Neural crest cell (in vitro differentiated cells): ENCODE measurements around the gene DARS1. TPM values are rescaled to one million over a fixed set of nuclear protein-coding genes. Genes with fewer than 3 reads are reported as not detected.

Source experiments
- DNase-seq: peaks from one replicate; pipeline ENCODE4 v3.0.0; 2021; ENCODE audit warnings: low read depth, mixed read lengths, low spot score
- H3K27ac Mint-ChIP-seq: one replicate; pipeline ENCODE4 v1.8.0; 2021; ENCODE audit warnings: mild to moderate bottlenecking, mixed read lengths; ENCODE audit not compliant: unreplicated experiment
- H3K27me3 Mint-ChIP-seq: 2 replicates; pipeline ENCODE4 v1.8.0; 2021; ENCODE audit warnings: low read depth, mild to moderate bottlenecking, mixed read lengths
- H3K36me3 Mint-ChIP-seq: 2 replicates; pipeline ENCODE4 v1.8.0; 2021; ENCODE audit warnings: low read depth, mild to moderate bottlenecking, mixed read lengths
- H3K4me1 Mint-ChIP-seq: 2 replicates; pipeline ENCODE4 v1.8.0; 2021; ENCODE audit warnings: mixed read lengths
- H3K4me3 Mint-ChIP-seq: one replicate; pipeline ENCODE4 v1.8.0; 2021; ENCODE audit warnings: mild to moderate bottlenecking, mixed read lengths
- H3K9me3 Mint-ChIP-seq: 2 replicates; pipeline ENCODE4 v1.8.0; 2021; ENCODE audit warnings: mixed read lengths
- total RNA-seq: library from RNA; stranded (reverse); gene quantifications from 2 replicates; pipeline ENCODE4 v1.2.1, GENCODE V29; 2021
- TF ChIP-seq, protein P1 (sequence below): fragments of 200-600 bp; sonication (generic); conservative IDR thresholded peaks from 2 replicates; pipeline ENCODE4 v1.5.0; 2021; ENCODE audit warnings: antibody characterized with exemption, mild to moderate bottlenecking

Gene DARS1
- total RNA-seq, 1 donor from 2014 or later, result 73.8 TPM

DNA sequence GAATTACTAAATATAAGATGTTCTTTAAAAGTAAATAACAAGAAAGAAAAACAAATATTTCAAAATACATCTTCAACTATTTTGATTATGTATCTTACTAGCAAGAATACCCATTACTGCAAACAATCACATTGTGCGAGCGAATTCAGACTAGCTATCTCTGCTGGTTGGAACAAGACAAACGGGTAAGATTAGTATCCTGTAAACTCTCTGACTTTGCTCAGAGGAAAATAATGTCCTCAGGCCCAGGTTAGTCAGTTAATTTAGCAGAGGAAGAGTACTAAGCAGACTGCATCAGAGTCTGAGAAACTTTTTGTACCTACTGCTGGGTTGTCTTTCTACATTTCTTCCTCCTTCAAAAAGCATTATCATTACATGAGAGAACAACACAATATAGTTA, 58.8 kb downstream of the DARS1 start:
- no peak overlapping the region for H3K27ac Mint-ChIP-seq
- no peak for DNase-seq
- no peaks in the 10 kb centered on the region for H3K27me3 Mint-ChIP-seq
- H3K9me3 Mint-ChIP-seq, result no peaks in the 10 kb centered on the region
- no peaks in the 10 kb centered on the region for H3K4me1 Mint-ChIP-seq
- H3K36me3 Mint-ChIP-seq, result peaks cover 16% of the 10 kb centered on the region
- H3K4me3 Mint-ChIP-seq, result no peak overlapping the region
- TF ChIP-seq, protein P1, sequence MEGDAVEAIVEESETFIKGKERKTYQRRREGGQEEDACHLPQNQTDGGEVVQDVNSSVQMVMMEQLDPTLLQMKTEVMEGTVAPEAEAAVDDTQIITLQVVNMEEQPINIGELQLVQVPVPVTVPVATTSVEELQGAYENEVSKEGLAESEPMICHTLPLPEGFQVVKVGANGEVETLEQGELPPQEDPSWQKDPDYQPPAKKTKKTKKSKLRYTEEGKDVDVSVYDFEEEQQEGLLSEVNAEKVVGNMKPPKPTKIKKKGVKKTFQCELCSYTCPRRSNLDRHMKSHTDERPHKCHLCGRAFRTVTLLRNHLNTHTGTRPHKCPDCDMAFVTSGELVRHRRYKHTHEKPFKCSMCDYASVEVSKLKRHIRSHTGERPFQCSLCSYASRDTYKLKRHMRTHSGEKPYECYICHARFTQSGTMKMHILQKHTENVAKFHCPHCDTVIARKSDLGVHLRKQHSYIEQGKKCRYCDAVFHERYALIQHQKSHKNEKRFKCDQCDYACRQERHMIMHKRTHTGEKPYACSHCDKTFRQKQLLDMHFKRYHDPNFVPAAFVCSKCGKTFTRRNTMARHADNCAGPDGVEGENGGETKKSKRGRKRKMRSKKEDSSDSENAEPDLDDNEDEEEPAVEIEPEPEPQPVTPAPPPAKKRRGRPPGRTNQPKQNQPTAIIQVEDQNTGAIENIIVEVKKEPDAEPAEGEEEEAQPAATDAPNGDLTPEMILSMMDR, result no peak

DNA sequence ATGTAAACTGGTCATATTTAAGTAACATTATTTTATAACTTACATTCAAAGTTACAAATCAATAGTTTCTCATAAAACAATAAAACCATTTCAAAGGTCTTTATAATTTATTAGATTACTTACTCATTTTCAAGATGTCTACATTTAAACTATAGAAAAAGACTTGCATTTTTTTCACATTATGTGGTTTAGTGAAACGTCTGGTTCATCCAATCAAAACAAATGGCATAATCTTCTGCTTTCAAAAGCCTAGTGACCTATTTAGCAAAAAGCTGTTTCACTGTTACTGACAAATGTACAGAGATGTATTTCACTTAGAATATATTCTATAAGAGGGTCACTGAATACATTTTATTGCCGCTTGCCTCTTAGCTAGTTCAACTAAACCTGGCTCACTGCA, 59.9 kb downstream of the DARS1 start:
- Mint-ChIP-seq H3K9me3 (no peaks in the 10 kb centered on the region), H3K27me3 (no peaks in the 10 kb centered on the region), H3K36me3 (peaks cover 10% of the 10 kb centered on the region), H3K4me1 (no peaks in the 10 kb centered on the region), H3K27ac (no peak overlapping the region), H3K4me3 (no peak overlapping the region)
- TF ChIP-seq, protein P1, result no peak
- DNase-seq, result no peak

DNA sequence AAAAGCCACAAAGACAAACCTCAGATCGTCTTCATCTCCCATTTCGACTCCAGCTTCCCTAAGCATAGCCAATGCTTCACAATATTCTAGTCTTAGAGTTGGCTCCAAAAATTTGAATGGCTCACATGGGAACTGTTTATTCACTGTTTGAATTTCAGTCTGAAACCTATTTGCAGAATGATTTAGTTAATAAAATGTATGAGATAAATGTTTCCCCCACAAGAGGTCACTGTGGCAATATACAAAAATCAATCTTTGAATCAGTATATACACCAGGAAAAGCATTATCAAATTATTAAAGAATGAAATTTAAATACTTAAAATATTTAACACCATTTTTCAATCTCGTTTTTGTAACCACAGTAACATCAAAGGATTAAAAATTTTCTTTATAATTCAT, 69.2 kb downstream of the DARS1 start:
- Mint-ChIP-seq H3K27ac (no peak overlapping the region), H3K27me3 (no peaks in the 10 kb centered on the region), H3K9me3 (no peaks in the 10 kb centered on the region), H3K36me3 (no peaks in the 10 kb centered on the region), H3K4me1 (no peaks in the 10 kb centered on the region), H3K4me3 (no peak overlapping the region)
- DNase-seq, result no peak
- TF ChIP-seq, protein P1, result peak; percentile 71

DNA sequence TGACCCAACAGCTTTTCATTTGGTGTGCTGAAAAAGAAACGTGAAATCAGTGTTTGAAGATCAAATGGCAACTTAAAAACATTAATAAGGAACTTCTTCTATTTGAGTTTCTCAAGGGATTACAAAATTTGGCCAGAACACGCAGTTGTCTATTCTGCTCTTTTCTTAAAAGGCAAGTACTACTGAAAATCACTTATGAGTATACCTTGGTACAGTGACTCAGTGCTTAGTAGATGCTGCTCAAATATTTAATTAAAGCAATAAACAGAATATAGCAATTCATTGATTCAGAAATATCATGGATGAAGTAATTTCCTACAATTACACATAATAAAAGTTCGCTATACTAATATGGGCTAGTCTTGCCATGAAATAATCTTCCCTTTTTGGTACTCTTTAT, 70.9 kb downstream of the DARS1 start:
- no peak for DNase-seq
- no peak overlapping the region for H3K4me3 Mint-ChIP-seq
- peaks cover 5% of the 10 kb centered on the region for H3K36me3 Mint-ChIP-seq
- no peak overlapping the region for H3K27ac Mint-ChIP-seq
- no peaks in the 10 kb centered on the region for H3K4me1 Mint-ChIP-seq
- TF ChIP-seq, protein P1, result no peak
- no peaks in the 10 kb centered on the region for H3K27me3 Mint-ChIP-seq
- no peaks in the 10 kb centered on the region for H3K9me3 Mint-ChIP-seq

DNA sequence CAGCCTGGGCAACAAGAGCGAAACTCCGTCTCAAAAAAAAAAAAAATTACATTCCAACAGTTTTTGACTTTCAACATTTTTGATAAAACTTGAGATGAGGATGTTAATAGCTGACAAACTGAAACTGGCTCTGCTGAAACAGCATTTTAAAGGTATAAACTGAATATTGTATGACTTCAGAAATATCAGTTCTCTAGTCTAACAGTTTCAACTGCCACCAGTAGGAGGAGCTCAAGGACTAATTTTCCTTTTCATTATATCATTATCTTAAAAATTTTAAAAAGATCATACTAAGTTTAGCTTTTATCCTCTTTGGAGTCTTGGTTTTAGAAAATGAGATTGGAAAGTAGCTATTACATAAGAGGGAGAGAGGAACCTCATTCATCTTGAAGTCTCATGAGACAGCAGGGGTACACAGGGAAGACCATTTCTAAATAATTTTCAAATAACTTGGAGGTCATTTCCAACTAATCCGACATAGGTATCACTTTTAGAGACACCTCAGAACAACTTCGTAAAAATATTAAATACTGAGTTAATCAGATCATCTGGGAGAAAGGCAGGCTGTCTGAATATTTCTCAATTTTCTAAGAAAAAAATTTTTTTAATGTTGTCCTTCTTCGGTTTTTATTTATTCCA, 71.6 kb downstream of the DARS1 start:
- no peaks in the 10 kb centered on the region for H3K27me3 Mint-ChIP-seq
- H3K27ac Mint-ChIP-seq, result no peak overlapping the region
- peaks cover 9% of the 10 kb centered on the region for H3K36me3 Mint-ChIP-seq
- TF ChIP-seq, protein P1, result peak; percentile 93
- no peak overlapping the region for H3K4me3 Mint-ChIP-seq
- H3K4me1 Mint-ChIP-seq, result no peaks in the 10 kb centered on the region
- no peaks in the 10 kb centered on the region for H3K9me3 Mint-ChIP-seq
- peak; percentile 42 for DNase-seq
